Endothelial cell of umbilical vein (primary cell): ENCODE measurements around the gene RPS6KA1.

Experiments used
- EZH2 ChIP-seq: IDR thresholded peaks from 2 replicates; pipeline ENCODE4 v1.6.1; 2012; ENCODE audit warnings: borderline replicate concordance, low read depth, mild to moderate bottlenecking, moderate library complexity, low read length, inconsistent platforms; ENCODE audit not compliant: severe bottlenecking
- GATA2 ChIP-seq: IDR thresholded peaks from 2 replicates; pipeline ENCODE4 v1.7.0; 2011; ENCODE audit warnings: low read depth, mild to moderate bottlenecking, moderate library complexity, mixed read lengths, low read length; ENCODE audit not compliant: insufficient read length, insufficient read depth
- MYC ChIP-seq: IDR thresholded peaks from one replicate; pipeline ENCODE4 v1.6.1; 2011; ENCODE audit warnings: mild to moderate bottlenecking, low read depth, low read length
- POLR2A ChIP-seq: IDR thresholded peaks from 2 replicates; pipeline ENCODE4 v1.6.1; 2012; ENCODE audit warnings: low read depth, mild to moderate bottlenecking, control low read depth, low read length
- POLR2AphosphoS5 ChIP-seq: IDR thresholded peaks from 2 replicates; pipeline ENCODE4 v1.6.1; 2012; ENCODE audit warnings: low read depth, mild to moderate bottlenecking, control low read depth, low read length, moderate library complexity; ENCODE audit not compliant: insufficient read depth
- TF ChIP-seq, protein P1 (sequence below), 2 donors: IDR thresholded peaks; 1 replicate in 1 of 2; 2 replicates in 1 of 2; pipeline ENCODE4 v1.5.1; 2011; ENCODE audit warnings: low read length in 2 of 2, mild to moderate bottlenecking in 2 of 2, moderate library complexity in 2 of 2, control low read depth in 1 of 2, inconsistent platforms in 1 of 2, low read depth in 1 of 2; ENCODE audit not compliant: insufficient read depth in 1 of 2; ENCODE audit errors: extremely low read depth in 1 of 2

DNA sequence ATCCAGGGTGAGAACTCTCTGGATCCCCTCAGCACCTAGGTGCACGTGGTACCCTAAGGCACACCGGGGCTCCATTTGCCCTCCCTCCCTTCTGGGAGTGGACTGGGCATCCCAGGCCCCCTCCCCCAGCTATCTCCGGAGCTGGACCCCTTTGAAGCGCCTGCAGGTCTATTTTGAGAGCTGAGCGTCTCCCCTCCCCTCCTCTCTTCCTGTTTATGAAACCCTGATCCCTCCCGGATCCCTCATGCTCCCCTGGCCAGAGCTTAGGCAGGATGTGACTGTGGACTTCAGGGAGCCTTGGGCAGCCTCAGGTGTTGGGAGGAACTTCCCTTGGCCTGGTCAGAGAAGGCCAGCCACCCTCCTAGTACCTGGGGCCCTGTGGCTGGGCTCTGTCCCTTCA is 10.2 kb downstream of the RPS6KA1 start:
- no peak for TF ChIP-seq POLR2AphosphoS5
- no peak for TF ChIP-seq EZH2
- TF ChIP-seq, protein P1, sequence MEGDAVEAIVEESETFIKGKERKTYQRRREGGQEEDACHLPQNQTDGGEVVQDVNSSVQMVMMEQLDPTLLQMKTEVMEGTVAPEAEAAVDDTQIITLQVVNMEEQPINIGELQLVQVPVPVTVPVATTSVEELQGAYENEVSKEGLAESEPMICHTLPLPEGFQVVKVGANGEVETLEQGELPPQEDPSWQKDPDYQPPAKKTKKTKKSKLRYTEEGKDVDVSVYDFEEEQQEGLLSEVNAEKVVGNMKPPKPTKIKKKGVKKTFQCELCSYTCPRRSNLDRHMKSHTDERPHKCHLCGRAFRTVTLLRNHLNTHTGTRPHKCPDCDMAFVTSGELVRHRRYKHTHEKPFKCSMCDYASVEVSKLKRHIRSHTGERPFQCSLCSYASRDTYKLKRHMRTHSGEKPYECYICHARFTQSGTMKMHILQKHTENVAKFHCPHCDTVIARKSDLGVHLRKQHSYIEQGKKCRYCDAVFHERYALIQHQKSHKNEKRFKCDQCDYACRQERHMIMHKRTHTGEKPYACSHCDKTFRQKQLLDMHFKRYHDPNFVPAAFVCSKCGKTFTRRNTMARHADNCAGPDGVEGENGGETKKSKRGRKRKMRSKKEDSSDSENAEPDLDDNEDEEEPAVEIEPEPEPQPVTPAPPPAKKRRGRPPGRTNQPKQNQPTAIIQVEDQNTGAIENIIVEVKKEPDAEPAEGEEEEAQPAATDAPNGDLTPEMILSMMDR (IDR thresholded peaks at IDR 0.05; ENCODE audit: extremely low read depth in 1 of 2, insufficient read depth in 1 of 2, low read depth in 1 of 2, low read length in 2 of 2): no peak
- no peak for TF ChIP-seq GATA2
- no peak for TF ChIP-seq MYC
- TF ChIP-seq POLR2A: no peak
